ENCODE data around the gene MRE11. TPM values are rescaled to one million over a fixed set of nuclear protein-coding genes. Genes with fewer than 3 reads are reported as not detected.

The MRE11 gene
- polyA plus RNA-seq, 1 of the 3 experiments (the other 2 are of a cell fraction), result 2.8 TPM

DNA sequence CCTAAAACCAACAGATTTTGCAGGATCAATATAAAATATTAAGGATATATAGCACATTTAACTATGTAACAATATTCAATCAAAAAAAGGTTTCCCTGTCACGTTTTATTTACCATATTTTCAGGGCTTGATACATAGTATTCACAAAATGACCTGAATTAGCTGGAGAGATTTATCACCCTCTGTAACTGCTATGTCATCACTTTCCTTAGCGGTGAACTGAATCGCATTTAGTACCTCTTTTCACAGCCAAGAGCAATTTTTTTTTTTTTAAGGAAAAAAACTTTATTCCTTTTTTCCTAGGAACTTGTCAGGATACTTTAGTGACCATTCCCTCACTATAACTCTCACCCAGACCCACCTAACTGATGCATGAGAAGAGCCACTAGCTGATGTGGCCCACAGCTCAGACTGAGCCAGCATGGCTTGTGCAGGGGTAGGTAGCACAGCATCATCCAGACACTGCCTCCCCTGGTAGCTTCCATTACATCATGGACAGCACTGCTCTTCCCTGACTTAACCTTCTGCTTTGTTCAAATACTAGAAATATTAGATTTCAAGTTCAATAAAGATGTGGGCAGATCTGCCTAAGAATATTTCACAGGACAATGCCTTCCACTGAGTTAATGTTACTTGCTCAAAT, 75.4 kb downstream of the MRE11 start:
- H3K9me2 ChIP-seq, result no peaks in the 10 kb centered on the region
- no peak for DNase-seq
- ChIA-PET POLR2A (no interaction called here), CTCF (interaction anchor here (0.8 to 7.0 kb wide), 11 partner anchors 10 to 526 kb away, joined by 3 to 55 read pairs (median 5); partner anchors contain the start of genes GPR83 and PANX1)
- no peak overlapping the region for H3K9ac ChIP-seq
- no peaks in the 10 kb centered on the region for H3K27me3 ChIP-seq (ENCODE audit: insufficient read depth)
- H3K9me3 ChIP-seq, result no peaks in the 10 kb centered on the region
- H3K79me2 ChIP-seq (ENCODE audit: insufficient read depth), result no peaks in the 10 kb centered on the region
- TF ChIP-seq RFX5 (IDR thresholded peaks at IDR 0.05; ENCODE audit: low read length) (no peak), RCOR1 (IDR thresholded peaks at IDR 0.05; ENCODE audit: low read length) (no peak), GATA2 (CRISPR knock-in tag; IDR thresholded peaks at IDR 0.05) (no peak), POLR2AphosphoS5 (IDR thresholded peaks at IDR 0.05; ENCODE audit: low read depth, low read length) (no peak), MXI1 (IDR thresholded peaks at IDR 0.05; ENCODE audit: low read depth, low read length) (no peak), EZH2phosphoT487 (IDR thresholded peaks at IDR 0.05; ENCODE audit: borderline replicate concordance, low read depth) (no peak), ELF1 (IDR thresholded peaks at IDR 0.05) (no peak), YY1 (IDR thresholded peaks at IDR 0.05; ENCODE audit: low read depth) (no peak), MEF2A (IDR thresholded peaks at IDR 0.05; ENCODE audit: borderline replicate concordance, low read depth) (no peak), SMC3 (IDR thresholded peaks at IDR 0.05; ENCODE audit: low read depth, low read length) (no peak), TCF12 (IDR thresholded peaks at IDR 0.05) (no peak)
- TF ChIP-seq, protein P1, sequence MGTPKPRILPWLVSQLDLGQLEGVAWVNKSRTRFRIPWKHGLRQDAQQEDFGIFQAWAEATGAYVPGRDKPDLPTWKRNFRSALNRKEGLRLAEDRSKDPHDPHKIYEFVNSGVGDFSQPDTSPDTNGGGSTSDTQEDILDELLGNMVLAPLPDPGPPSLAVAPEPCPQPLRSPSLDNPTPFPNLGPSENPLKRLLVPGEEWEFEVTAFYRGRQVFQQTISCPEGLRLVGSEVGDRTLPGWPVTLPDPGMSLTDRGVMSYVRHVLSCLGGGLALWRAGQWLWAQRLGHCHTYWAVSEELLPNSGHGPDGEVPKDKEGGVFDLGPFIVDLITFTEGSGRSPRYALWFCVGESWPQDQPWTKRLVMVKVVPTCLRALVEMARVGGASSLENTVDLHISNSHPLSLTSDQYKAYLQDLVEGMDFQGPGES (IDR thresholded peaks at IDR 0.05; ENCODE audit: low read depth, low read length), result no peak
- TF ChIP-seq, protein P2, sequence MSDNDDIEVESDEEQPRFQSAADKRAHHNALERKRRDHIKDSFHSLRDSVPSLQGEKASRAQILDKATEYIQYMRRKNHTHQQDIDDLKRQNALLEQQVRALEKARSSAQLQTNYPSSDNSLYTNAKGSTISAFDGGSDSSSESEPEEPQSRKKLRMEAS (IDR thresholded peaks at IDR 0.05; ENCODE audit: low read depth), result no peak
- no peaks in the 10 kb centered on the region for H3K4me1 ChIP-seq (ENCODE audit: control insufficient read depth in 1 of 2, insufficient read depth in 2 of 2, low read depth in 1 of 2, low read length in 1 of 2)
- H3F3A ChIP-seq (replicated peaks; ENCODE audit: insufficient read depth), result peaks cover 2% of the 10 kb centered on the region
- WGBS (ENCODE audit: low lambda C conversion rate), result 98% methylated on average over 3 of the region's 3 CpGs
- no peak overlapping the region for H2AFZ ChIP-seq (ENCODE audit: low read depth)
- H3K27ac ChIP-seq (ENCODE audit: low read depth in 2 of 2, low read length in 1 of 2), result no peak overlapping the region
- no peak overlapping the region for H3K4me2 ChIP-seq
- no peak overlapping the region for H3K4me3 ChIP-seq (ENCODE audit: low read depth in 2 of 2, low read length in 1 of 2)
- peaks cover 9 to 10% of the 10 kb centered on the region in 2 experiments for H3K36me3 ChIP-seq (replicated peaks in 1 of 2; ENCODE audit: control insufficient read depth in 1 of 2, insufficient read depth in 2 of 2, low read length in 1 of 2)
- H4K20me1 ChIP-seq (ENCODE audit: insufficient read depth), result no peaks in the 10 kb centered on the region

DNA sequence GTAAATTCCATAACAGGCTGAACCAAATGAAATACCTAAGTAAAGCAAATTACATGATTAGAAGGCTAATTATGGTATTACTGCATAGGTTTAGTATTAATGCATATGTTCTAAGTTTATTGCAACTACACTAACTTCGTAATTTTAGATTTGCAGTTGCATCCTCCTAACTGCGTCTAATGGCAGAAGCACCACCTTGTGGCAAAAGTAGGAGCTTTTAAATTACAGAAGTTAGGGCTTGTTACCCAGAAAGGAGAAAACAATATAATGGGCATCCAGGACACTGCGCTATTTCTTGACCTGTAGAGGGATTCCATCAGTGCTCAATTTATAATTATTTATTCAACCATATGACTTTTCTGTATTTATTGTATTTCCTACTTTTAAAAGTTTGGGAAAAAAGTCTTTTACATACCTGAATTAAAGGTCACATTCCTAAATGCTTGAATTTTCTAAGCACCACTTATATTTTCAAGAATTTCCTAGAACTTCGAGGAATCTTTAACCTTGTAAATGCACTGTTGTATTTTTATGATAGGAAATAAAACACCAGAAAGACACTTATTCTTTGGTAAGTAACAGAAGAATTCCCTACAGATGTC, 76.2 kb downstream of the MRE11 start:
- H3K4me1 ChIP-seq (ENCODE audit: control insufficient read depth in 1 of 2, insufficient read depth in 2 of 2, low read depth in 1 of 2, low read length in 1 of 2), result no peaks in the 10 kb centered on the region
- peaks cover 2% of the 10 kb centered on the region for H3F3A ChIP-seq (replicated peaks; ENCODE audit: insufficient read depth)
- H3K36me3 ChIP-seq (replicated peaks in 1 of 2; ENCODE audit: control insufficient read depth in 1 of 2, insufficient read depth in 2 of 2, low read length in 1 of 2), result peaks cover 9 to 10% of the 10 kb centered on the region in 2 experiments
- no peaks in the 10 kb centered on the region for H3K9me2 ChIP-seq
- H2AFZ ChIP-seq (ENCODE audit: low read depth), result no peak overlapping the region
- H3K9ac ChIP-seq, result no peak overlapping the region
- WGBS (ENCODE audit: low lambda C conversion rate), result 84% methylated on average over 4 of the region's 4 CpGs
- DNase-seq, result peak; percentile 26
- no peak overlapping the region for H3K27ac ChIP-seq (ENCODE audit: low read depth in 2 of 2, low read length in 1 of 2)
- ChIA-PET POLR2A (no interaction called here), CTCF (interaction anchor here (0.6 to 7.0 kb wide), 18 partner anchors 9 to 521 kb away, joined by 3 to 55 read pairs (median 4); partner anchors contain the start of genes GPR83 and PANX1)
- no peaks in the 10 kb centered on the region for H3K9me3 ChIP-seq
- no peaks in the 10 kb centered on the region for H3K79me2 ChIP-seq (ENCODE audit: insufficient read depth)
- no peaks in the 10 kb centered on the region for H3K27me3 ChIP-seq (ENCODE audit: insufficient read depth)
- H3K4me2 ChIP-seq, result no peak overlapping the region
- H3K4me3 ChIP-seq (ENCODE audit: low read depth in 2 of 2, low read length in 1 of 2), result no peak overlapping the region; a peak in 1 of 4 replicates
- H4K20me1 ChIP-seq (ENCODE audit: insufficient read depth), result no peaks in the 10 kb centered on the region
- TF ChIP-seq, protein P3, sequence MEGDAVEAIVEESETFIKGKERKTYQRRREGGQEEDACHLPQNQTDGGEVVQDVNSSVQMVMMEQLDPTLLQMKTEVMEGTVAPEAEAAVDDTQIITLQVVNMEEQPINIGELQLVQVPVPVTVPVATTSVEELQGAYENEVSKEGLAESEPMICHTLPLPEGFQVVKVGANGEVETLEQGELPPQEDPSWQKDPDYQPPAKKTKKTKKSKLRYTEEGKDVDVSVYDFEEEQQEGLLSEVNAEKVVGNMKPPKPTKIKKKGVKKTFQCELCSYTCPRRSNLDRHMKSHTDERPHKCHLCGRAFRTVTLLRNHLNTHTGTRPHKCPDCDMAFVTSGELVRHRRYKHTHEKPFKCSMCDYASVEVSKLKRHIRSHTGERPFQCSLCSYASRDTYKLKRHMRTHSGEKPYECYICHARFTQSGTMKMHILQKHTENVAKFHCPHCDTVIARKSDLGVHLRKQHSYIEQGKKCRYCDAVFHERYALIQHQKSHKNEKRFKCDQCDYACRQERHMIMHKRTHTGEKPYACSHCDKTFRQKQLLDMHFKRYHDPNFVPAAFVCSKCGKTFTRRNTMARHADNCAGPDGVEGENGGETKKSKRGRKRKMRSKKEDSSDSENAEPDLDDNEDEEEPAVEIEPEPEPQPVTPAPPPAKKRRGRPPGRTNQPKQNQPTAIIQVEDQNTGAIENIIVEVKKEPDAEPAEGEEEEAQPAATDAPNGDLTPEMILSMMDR (IDR thresholded peaks at IDR 0.05), result peak; percentile 73
- TF ChIP-seq TAF1 (IDR thresholded peaks at IDR 0.05; ENCODE audit: borderline replicate concordance, low read depth, low read length) (no peak), RAD21 (IDR thresholded peaks at IDR 0.05; ENCODE audit: low read length) (peak; percentile 72), SMC3 (IDR thresholded peaks at IDR 0.05; ENCODE audit: low read depth, low read length) (peak; percentile 76), JUND (IDR thresholded peaks at IDR 0.05) (no peak)
